Measurements from ENCODE around the gene MSTN.

DNA sequence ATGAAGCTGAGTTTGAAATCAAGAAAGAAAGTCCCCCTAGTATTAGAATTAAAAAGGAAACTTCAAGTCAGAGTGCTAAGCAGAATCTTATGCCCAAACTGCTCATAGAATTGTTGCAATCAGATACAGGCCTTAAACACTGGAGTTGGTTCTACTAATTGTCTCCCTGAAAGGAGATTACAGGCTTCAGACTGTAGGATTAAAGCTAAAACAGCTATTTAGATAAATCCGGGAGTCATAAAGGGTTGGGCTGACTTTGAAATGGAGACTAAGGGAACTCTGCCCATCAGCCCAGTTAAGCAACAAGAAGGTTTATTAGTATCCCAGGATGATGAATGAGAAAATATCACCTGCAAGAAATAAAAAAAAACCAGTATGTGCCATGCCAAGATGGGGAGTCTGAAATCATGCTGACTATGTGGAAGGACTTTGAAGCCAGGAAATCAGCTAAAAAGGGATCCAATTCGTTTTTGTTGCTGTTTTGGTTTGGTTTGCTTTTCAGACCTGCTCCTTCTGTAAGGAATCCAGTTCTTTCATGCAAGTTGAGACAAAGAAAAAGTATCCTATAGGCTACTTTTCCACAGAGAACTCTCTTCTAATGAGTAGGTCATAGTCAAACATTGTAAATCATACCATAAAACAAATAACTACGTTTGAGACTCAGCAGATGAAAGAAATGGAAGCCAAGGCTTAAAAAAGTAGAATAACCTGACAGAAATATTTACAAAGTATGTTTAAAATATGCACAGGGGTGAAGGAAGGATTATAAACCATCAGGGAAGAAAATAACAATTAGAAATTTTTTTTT lies 37.6 kb upstream of the MSTN start:
- TF ChIP-seq ZBTB21 (CRISPR knock-in tag; IDR thresholded peaks at IDR 0.05; ENCODE audit: borderline replicate concordance) (no peak), NFE2L1 (CRISPR knock-in tag; IDR thresholded peaks at IDR 0.05) (no peak), ESRRA (CRISPR knock-in tag; IDR thresholded peaks at IDR 0.05; ENCODE audit: borderline replicate concordance) (no peak), CREM (CRISPR knock-in tag; IDR thresholded peaks at IDR 0.05) (no peak), ZNF232 (CRISPR knock-in tag; IDR thresholded peaks at IDR 0.05) (no peak), GABPB1 (CRISPR knock-in tag; IDR thresholded peaks at IDR 0.05) (no peak)
- TF ChIP-seq, protein P1, sequence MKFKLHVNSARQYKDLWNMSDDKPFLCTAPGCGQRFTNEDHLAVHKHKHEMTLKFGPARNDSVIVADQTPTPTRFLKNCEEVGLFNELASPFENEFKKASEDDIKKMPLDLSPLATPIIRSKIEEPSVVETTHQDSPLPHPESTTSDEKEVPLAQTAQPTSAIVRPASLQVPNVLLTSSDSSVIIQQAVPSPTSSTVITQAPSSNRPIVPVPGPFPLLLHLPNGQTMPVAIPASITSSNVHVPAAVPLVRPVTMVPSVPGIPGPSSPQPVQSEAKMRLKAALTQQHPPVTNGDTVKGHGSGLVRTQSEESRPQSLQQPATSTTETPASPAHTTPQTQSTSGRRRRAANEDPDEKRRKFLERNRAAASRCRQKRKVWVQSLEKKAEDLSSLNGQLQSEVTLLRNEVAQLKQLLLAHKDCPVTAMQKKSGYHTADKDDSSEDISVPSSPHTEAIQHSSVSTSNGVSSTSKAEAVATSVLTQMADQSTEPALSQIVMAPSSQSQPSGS (CRISPR knock-in tag; IDR thresholded peaks at IDR 0.05; ENCODE audit: borderline replicate concordance, low read depth): no peak
- TF ChIP-seq, protein P2, sequence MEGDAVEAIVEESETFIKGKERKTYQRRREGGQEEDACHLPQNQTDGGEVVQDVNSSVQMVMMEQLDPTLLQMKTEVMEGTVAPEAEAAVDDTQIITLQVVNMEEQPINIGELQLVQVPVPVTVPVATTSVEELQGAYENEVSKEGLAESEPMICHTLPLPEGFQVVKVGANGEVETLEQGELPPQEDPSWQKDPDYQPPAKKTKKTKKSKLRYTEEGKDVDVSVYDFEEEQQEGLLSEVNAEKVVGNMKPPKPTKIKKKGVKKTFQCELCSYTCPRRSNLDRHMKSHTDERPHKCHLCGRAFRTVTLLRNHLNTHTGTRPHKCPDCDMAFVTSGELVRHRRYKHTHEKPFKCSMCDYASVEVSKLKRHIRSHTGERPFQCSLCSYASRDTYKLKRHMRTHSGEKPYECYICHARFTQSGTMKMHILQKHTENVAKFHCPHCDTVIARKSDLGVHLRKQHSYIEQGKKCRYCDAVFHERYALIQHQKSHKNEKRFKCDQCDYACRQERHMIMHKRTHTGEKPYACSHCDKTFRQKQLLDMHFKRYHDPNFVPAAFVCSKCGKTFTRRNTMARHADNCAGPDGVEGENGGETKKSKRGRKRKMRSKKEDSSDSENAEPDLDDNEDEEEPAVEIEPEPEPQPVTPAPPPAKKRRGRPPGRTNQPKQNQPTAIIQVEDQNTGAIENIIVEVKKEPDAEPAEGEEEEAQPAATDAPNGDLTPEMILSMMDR (IDR thresholded peaks at IDR 0.05): no peak
- TF ChIP-seq, protein P3, sequence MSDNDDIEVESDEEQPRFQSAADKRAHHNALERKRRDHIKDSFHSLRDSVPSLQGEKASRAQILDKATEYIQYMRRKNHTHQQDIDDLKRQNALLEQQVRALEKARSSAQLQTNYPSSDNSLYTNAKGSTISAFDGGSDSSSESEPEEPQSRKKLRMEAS (CRISPR knock-in tag; IDR thresholded peaks at IDR 0.05): no peak
- TF ChIP-seq, protein P4, sequence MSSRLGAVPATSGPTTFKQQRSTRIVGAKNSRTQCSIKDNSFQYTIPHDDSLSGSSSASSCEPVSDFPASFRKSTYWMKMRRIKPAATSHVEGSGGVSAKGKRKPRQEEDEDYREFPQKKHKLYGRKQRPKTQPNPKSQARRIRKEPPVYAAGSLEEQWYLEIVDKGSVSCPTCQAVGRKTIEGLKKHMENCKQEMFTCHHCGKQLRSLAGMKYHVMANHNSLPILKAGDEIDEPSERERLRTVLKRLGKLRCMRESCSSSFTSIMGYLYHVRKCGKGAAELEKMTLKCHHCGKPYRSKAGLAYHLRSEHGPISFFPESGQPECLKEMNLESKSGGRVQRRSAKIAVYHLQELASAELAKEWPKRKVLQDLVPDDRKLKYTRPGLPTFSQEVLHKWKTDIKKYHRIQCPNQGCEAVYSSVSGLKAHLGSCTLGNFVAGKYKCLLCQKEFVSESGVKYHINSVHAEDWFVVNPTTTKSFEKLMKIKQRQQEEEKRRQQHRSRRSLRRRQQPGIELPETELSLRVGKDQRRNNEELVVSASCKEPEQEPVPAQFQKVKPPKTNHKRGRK (CRISPR knock-in tag; IDR thresholded peaks at IDR 0.05; ENCODE audit: borderline replicate concordance): no peak
- TF ChIP-seq, protein P5, sequence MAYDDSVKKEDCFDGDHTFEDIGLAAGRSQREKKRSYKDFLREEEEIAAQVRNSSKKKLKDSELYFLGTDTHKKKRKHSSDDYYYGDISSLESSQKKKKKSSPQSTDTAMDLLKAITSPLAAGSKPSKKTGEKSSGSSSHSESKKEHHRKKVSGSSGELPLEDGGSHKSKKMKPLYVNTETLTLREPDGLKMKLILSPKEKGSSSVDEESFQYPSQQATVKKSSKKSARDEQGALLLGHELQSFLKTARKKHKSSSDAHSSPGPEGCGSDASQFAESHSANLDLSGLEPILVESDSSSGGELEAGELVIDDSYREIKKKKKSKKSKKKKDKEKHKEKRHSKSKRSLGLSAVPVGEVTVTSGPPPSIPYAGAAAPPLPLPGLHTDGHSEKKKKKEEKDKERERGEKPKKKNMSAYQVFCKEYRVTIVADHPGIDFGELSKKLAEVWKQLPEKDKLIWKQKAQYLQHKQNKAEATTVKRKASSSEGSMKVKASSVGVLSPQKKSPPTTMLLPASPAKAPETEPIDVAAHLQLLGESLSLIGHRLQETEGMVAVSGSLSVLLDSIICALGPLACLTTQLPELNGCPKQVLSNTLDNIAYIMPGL (CRISPR knock-in tag; IDR thresholded peaks at IDR 0.05): no peak

Data from WTC11 (cell line).